K562 (cell line): ENCODE measurements around the gene VPS26A. TPM values are rescaled to one million over a fixed set of nuclear protein-coding genes. Genes with fewer than 3 reads are reported as not detected.

Experiments used
- ATAC-seq: fragments of 200-7000 bp; cut with Tn5 transposase; 3 replicates; pipeline ENCODE4 v1.9.1; 2020; ENCODE audit warnings: moderate library complexity
- BruUV-seq: library from RNA; stranded (reverse); fragments of 400-500 nt; replicated peaks from 2 replicates; lab custom pipeline; 2021; lab: Mats Ljungman, UMichigan
- CTCF ChIA-PET: fragments of 300-600 bp; formaldehyde crosslinking; extraction: SDS; loops from one replicate; lab custom pipeline; 2021; ENCODE audit warnings: low intra/inter-chr PET ratio; lab: Yijun Ruan, JAX
- POLR2A ChIA-PET: fragments of 300-600, 350-650 bp; sonication (Branson Sonifier 250); formaldehyde crosslinking; extraction: SDS; loops from one replicate; lab custom pipeline; 2021; ENCODE audit warnings: antibody characterized with exemption, inconsistent platforms; lab: Yijun Ruan, JAX
- DNase-seq, 4 experiments: peaks; one replicate each; pipeline versions ENCODE4 v3.0.0 to v3.0.0-alpha.2; 2011 to 2018; ENCODE audit warnings: low spot score in 3 of 4, mixed read lengths in 3 of 4; ENCODE audit errors: extremely low read depth in 1 of 4
- FAIRE-seq: peaks from 2 replicates; lab custom pipeline; 2011; peaks lifted over from hg19 to GRCh38; lab: Jason Lieb, UNC
- H2AFZ ChIP-seq: 2 replicates; pipeline ENCODE4 v1.6.0; 2011; ENCODE audit warnings: low read depth, low read length, control low read depth, inconsistent platforms
- H3K27ac ChIP-seq: fragments of 200-600 bp; 3 replicates; pipeline ENCODE4 v1.8.0; 2011; ENCODE audit warnings: low read depth, mild to moderate bottlenecking, control low read depth, inconsistent platforms, low read length, moderate library complexity, mixed read lengths; ENCODE audit errors: extremely low read depth
- H3K27me3 ChIP-seq, 2 experiments: fragments of 300-600 bp in 1 of 2; 2 replicates in 1 of 2; 3 replicates in 1 of 2; pipeline versions ENCODE4 v1.6.0 to v1.8.0; 2011; ENCODE audit warnings: inconsistent platforms in 2 of 2, low read length in 2 of 2, mild to moderate bottlenecking in 1 of 2, mixed read lengths in 1 of 2, moderate library complexity in 1 of 2; ENCODE audit not compliant: control insufficient read depth in 2 of 2, insufficient read depth in 2 of 2
- H3K36me3 ChIP-seq: fragments of 300-600 bp; 3 replicates; pipeline ENCODE4 v1.8.0; 2011; ENCODE audit warnings: mild to moderate bottlenecking, low read length, inconsistent platforms; ENCODE audit not compliant: control insufficient read depth, insufficient read depth
- H3K4me1 ChIP-seq, 2 experiments: fragments of 200-600 bp in 1 of 2; replicated peaks in 1 of 2; 2 replicates in 1 of 2; 3 replicates in 1 of 2; pipeline versions ENCODE4 v1.5.1 to v1.8.0; 2011; ENCODE audit warnings: inconsistent platforms in 2 of 2, low read length in 2 of 2, mild to moderate bottlenecking in 1 of 2, mixed read lengths in 1 of 2, moderate library complexity in 1 of 2; ENCODE audit not compliant: control insufficient read depth in 2 of 2, insufficient read depth in 2 of 2
- H3K4me2 ChIP-seq: 2 replicates; pipeline ENCODE4 v1.6.1; 2011; ENCODE audit warnings: low read length, control low read depth, inconsistent platforms, mixed read lengths; ENCODE audit not compliant: insufficient read depth
- H3K4me3 ChIP-seq: fragments of 200-600 bp; sonication (generic), shearing (Covaris generic); 2 replicates; pipeline ENCODE4 v1.5.1; 2016; ENCODE audit warnings: control low read depth, inconsistent platforms
- H3K79me2 ChIP-seq: fragments of 200-600 bp; 3 replicates; pipeline ENCODE4 v1.8.0; 2011; ENCODE audit warnings: low read length, inconsistent platforms; ENCODE audit not compliant: control insufficient read depth, insufficient read depth
- H3K9ac ChIP-seq, 2 experiments: 2 replicates each; pipeline versions ENCODE4 v1.6.0 to v1.6.1; 2011; ENCODE audit warnings: low read depth in 2 of 2, low read length in 2 of 2, control low read depth in 1 of 2, inconsistent platforms in 1 of 2, mild to moderate bottlenecking in 1 of 2, mixed read lengths in 1 of 2; ENCODE audit not compliant: insufficient read depth in 1 of 2
- H3K9me1 ChIP-seq: one replicate; pipeline ENCODE4 v1.6.0; 2011; ENCODE audit warnings: inconsistent platforms, mild to moderate bottlenecking, low read length, moderate library complexity; ENCODE audit not compliant: control insufficient read depth, insufficient read depth
- H3K9me3 ChIP-seq: replicated peaks from 2 replicates; pipeline ENCODE4 v1.5.1; 2011; ENCODE audit warnings: low read depth, low read length, inconsistent platforms; ENCODE audit not compliant: control insufficient read depth, insufficient read depth
- H4K20me1 ChIP-seq: replicated peaks from 2 replicates; pipeline ENCODE4 v1.6.1; 2011; ENCODE audit warnings: low read length, inconsistent platforms, mixed read lengths; ENCODE audit not compliant: control insufficient read depth, insufficient read depth
- CEBPG ChIP-seq, 3 experiments: fragments of 200-800 bp in 1 of 3; sonication (Bioruptor generic) in 1 of 3; sonication (generic) in 1 of 3; formaldehyde crosslinking in 1 of 3; IDR thresholded peaks in 2 of 3; conservative IDR thresholded peaks in 1 of 3; 2 replicates each; pipeline versions ENCODE4 v1.6.1 to v1.8.0; 2016 to 2022; ENCODE audit warnings: missing compliant biosample characterization in 2 of 3, missing genetic modification characterization in 2 of 3, mild to moderate bottlenecking in 1 of 3, missing genetic modification reagents in 1 of 3
- ILK ChIP-seq: fragments of 450-650 bp; IDR thresholded peaks from 2 replicates; pipeline ENCODE4 v1.6.1; 2016; ENCODE audit warnings: missing genetic modification characterization, low read depth, mild to moderate bottlenecking, missing compliant biosample characterization, moderate library complexity, borderline replicate concordance
- NCOA6 ChIP-seq: fragments of 450-650 bp; IDR thresholded peaks from 2 replicates; pipeline ENCODE4 v1.6.1; 2017; ENCODE audit warnings: mild to moderate bottlenecking
- ZNF778 ChIP-seq: fragments of 450-650 bp; formaldehyde crosslinking; IDR thresholded peaks from 2 replicates; pipeline ENCODE4 v1.4.0; 2020; ENCODE audit warnings: mild to moderate bottlenecking, moderate library complexity
- WGBS: fragments of 100-300 bp; shearing (Covaris generic); methylation state at CpG from one replicate; pipeline ENCODE4 v1.1.6; 2016; ENCODE audit warnings: low coverage, mixed read lengths; ENCODE audit not compliant: insufficient coverage; ENCODE audit errors: missing lambda C conversion rate; 5-methylcytosine and 5-hydroxymethylcytosine counted together
- in situ Hi-C: fragments of 300-500 bp; cut with MboI; formaldehyde crosslinking; loops from 4 replicates; pipeline ENCODE4 v1.15.0; 2018; ENCODE audit warnings: inconsistent platforms, mixed read lengths
- intact Hi-C: fragments of 100-400 bp; cut with micrococcal nuclease; formaldehyde crosslinking; loops from 2 replicates; pipeline ENCODE4 v1.14.2; 2022
- polyA plus RNA-seq, 8 experiments: library from polyadenylated mRNA; depleted of rRNA in 4 of 8; stranded (reverse) in 5 of 8; unstranded in 3 of 8; fragments of >200 nt; fragmentation: Nextera tagmentation in 2 of 8; fragmentation: Illumina TruSeq in 1 of 8; extraction: Ambion mirVana in 2 of 8; extraction: Trizol in 1 of 8; gene quantifications; 2 replicates each; pipeline versions ENCODE4 v1.2.1 to v1.2.3, GENCODE V29; 2011 to 2014; ENCODE audit warnings: inconsistent platforms in 1 of 8, missing spikeins in 1 of 8
- total RNA-seq, 7 experiments: library from RNA; depleted of rRNA in 6 of 7; stranded (reverse); fragments of >200 nt in 6 of 7; fragmentation: Illumina TruSeq in 2 of 7; extraction: Trizol in 2 of 7; gene quantifications; 2 replicates each; pipeline versions ENCODE4 v1.2.1 to v1.2.3, GENCODE V29; 2011 to 2021; ENCODE audit warnings: low replicate concordance in 1 of 7
- TF ChIP-seq, protein P1 (sequence below): IDR thresholded peaks from 2 replicates; pipeline ENCODE4 v1.6.1; 2012; ENCODE audit warnings: low read depth, low read length, improper control_type of control experiment, borderline replicate concordance

VPS26A gene
- total and polyA plus RNA-seq, 9 of the 15 experiments (the other 6 are each of a cell fraction or from before 2014, with no cell fraction given) = 47.1 to 137 (median 69.3) TPM

DNA sequence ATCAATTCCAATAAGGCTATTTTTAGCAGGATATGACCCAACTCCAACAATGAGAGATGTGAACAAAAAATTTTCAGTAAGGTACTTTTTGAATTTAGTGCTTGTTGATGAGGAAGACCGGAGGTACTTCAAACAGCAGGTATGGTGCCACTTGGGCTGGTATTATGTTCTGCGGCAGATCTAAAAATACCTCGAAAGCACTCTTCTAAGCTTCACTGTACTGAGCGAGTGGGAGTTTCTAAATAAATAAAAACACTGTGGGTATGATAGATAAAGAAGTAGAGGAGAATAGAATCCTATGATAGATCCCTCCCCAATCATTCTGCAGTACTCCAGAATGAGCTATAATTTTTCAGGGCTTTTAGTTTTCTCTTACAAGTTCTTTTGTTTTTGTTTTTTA lies 44.5 kb downstream of the VPS26A start:
- Histone ChIP-seq H3K27me3 (no peaks in the 10 kb centered on the region), H4K20me1 (no peaks in the 10 kb centered on the region), H3K9me1 (no peaks in the 10 kb centered on the region), H3K27ac (no peak overlapping the region), H3K4me1 (no peaks in the 10 kb centered on the region), H3K9ac (no peak overlapping the region), H3K79me2 (no peaks in the 10 kb centered on the region), H3K4me3 (no peak overlapping the region), H2AFZ (no peak overlapping the region), H3K36me3 (peaks cover 75% of the 10 kb centered on the region; the same call in 2 of the 3 replicates), H3K4me2 (no peak overlapping the region), H3K9me3 (no peaks in the 10 kb centered on the region)
- TF ChIP-seq ZNF778 (CRISPR knock-in tag) (no peak), CEBPG (CRISPR knock-in tag; IDR thresholded peaks at IDR 0.05) (no peak), CEBPG (tag; conservative IDR thresholded peaks at IDR 0.05 in 1 of 2, IDR thresholded peaks at IDR 0.05 in 1 of 2) (no peak), ILK (tag) (no peak), NCOA6 (no peak)
- TF ChIP-seq, protein P1, sequence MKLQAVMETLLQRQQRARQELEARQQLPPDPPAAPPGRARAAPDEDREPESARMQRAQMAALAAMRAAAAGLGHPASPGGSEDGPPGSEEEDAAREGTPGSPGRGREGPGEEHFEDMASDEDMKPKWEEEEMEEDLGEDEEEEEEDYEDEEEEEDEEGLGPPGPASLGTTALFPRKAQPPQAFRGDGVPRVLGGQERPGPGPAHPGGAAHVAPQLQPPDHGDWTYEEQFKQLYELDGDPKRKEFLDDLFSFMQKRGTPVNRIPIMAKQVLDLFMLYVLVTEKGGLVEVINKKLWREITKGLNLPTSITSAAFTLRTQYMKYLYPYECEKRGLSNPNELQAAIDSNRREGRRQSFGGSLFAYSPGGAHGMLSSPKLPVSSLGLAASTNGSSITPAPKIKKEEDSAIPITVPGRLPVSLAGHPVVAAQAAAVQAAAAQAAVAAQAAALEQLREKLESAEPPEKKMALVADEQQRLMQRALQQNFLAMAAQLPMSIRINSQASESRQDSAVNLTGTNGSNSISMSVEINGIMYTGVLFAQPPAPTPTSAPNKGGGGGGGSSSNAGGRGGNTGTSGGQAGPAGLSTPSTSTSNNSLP = no peak
- in situ Hi-C loops (no loop called here), intact Hi-C loops (no loop called here)
- ATAC-seq = no peak
- CTCF ChIA-PET = no interaction called here
- POLR2A ChIA-PET = no interaction called here
- no peak for FAIRE-seq
- BruUV-seq = no TSS peak
- no peak for DNase-seq
- WGBS = 88% methylated on average over 4 of the region's 4 CpGs
